HG02973 (cell line): Measurements from ENCODE around the gene TMEM132D.
"Not testable (repeated sequence)": the region's sequence is repeated elsewhere in the genome, so short reads cannot be mapped to it uniquely, and the experiment has no call there.

Experiments used
- ATAC-seq: cut with Tn5 transposase; IDR thresholded peaks from one replicate; pipeline ENCODE4 v1.9.1; 2021; ENCODE audit warnings: moderate library complexity; ENCODE audit not compliant: unreplicated experiment

TMEM132D gene

GRCh38 chr12:129544716-129545115 is 359.1 kb downstream of the TMEM132D start:
- no peak for ATAC-seq

- no peak for ATAC-seq
These were observed 362.9 kb downstream of the TMEM132D start for GRCh38 chr12:129540954-129541353.

- ATAC-seq: no peak
These were observed 363.6 kb downstream of the TMEM132D start for GRCh38 chr12:129540249-129540648.

GRCh38 chr12:129538724-129539335 is 365.0 kb downstream of the TMEM132D start:
- ATAC-seq: not testable (repeated sequence)

- ATAC-seq: no peak
These were observed 365.7 kb downstream of the TMEM132D start for GRCh38 chr12:129538137-129538536.

GRCh38 chr12:129534966-129535750 is 368.7 kb downstream of the TMEM132D start:
- no peak for ATAC-seq

- no peak for ATAC-seq
These were observed 370.9 kb downstream of the TMEM132D start for GRCh38 chr12:129532707-129533499.

GRCh38 chr12:129532082-129532481 is 371.7 kb downstream of the TMEM132D start:
- no peak for ATAC-seq

- ATAC-seq: no peak
These were observed 372.8 kb downstream of the TMEM132D start for GRCh38 chr12:129530984-129531383.

GRCh38 chr12:129530517-129530916 is 373.3 kb downstream of the TMEM132D start:
- ATAC-seq: no peak

GRCh38 chr12:129527506-129527905 is 376.3 kb downstream of the TMEM132D start:
- no peak for ATAC-seq

- no peak for ATAC-seq
These were observed 380.2 kb downstream of the TMEM132D start for GRCh38 chr12:129523621-129524020.

GRCh38 chr12:129520739-129521138 is 383.1 kb downstream of the TMEM132D start:
- no peak for ATAC-seq

- no peak for ATAC-seq
These were observed 400.0 kb downstream of the TMEM132D start for GRCh38 chr12:129503802-129504201.

- ATAC-seq: no peak
These were observed 407.6 kb downstream of the TMEM132D start for GRCh38 chr12:129496226-129496625.

GRCh38 chr12:129494766-129495165 is 409.1 kb downstream of the TMEM132D start:
- ATAC-seq: no peak

GRCh38 chr12:129494260-129494659 is 409.6 kb downstream of the TMEM132D start:
- no peak for ATAC-seq

GRCh38 chr12:129489100-129489676 is 414.6 kb downstream of the TMEM132D start:
- no peak for ATAC-seq

- no peak for ATAC-seq
These were observed 416.9 kb downstream of the TMEM132D start for GRCh38 chr12:129486931-129487330.

GRCh38 chr12:129483111-129483893 is 420.5 kb downstream of the TMEM132D start:
- ATAC-seq: no peak

GRCh38 chr12:129481921-129482320 is 421.9 kb downstream of the TMEM132D start:
- no peak for ATAC-seq
